ENCODE data around the gene RNPEPL1.

RNPEPL1 gene

DNA sequence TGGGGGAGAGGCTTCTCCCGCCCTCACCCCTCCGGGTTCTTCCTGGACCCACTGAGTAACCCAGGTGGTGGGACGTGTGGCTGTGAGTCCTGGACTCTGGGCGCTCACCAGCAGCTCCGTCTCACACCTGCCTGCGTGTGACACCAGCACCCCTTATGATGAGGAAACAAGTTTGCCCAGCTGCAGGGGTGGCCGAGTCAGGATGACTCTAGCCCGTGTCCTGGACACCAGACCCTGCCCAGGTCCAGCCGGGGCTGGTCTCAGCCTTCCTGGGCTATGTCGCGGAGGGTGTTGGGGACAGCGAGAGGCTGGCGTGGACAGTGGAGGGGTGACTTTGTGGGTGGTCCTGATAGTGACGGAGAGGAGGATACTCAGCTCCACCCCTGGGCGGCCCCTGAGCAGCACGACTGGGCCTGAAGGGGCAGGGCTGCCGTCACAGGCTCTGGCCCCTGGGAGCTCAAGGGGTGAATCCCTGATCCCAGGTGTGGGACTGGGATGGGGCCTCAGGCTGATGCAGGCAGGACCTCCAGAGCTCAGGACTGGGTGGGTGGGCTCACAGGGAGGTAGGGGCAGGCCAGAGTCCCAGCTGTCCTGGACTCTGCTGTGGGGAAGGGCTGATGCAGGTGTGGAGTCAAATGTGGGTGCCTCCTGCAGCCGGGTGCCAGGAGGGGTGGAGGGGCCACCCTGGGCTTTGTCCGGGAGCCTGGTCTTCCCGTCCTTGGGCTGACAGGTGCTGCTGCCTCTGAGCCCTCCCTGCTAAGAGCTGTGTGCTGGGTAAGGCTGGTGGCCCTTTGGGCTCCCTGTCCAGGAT is 60.7 kb downstream of the RNPEPL1 start:
- Histone ChIP-seq H3K27me3 (replicated peaks; ENCODE audit: control insufficient read depth, insufficient read depth, low read length) (no peaks in the 10 kb centered on the region), H3K36me3 (ENCODE audit: control insufficient read depth, insufficient read depth, low read length) (no peaks in the 10 kb centered on the region), H3K4me3 (replicated peaks; ENCODE audit: low read depth, low read length) (no peak overlapping the region)
- DNase-seq (ENCODE audit: extremely low read depth, insufficient read length): no peak
- TF ChIP-seq, protein P1, sequence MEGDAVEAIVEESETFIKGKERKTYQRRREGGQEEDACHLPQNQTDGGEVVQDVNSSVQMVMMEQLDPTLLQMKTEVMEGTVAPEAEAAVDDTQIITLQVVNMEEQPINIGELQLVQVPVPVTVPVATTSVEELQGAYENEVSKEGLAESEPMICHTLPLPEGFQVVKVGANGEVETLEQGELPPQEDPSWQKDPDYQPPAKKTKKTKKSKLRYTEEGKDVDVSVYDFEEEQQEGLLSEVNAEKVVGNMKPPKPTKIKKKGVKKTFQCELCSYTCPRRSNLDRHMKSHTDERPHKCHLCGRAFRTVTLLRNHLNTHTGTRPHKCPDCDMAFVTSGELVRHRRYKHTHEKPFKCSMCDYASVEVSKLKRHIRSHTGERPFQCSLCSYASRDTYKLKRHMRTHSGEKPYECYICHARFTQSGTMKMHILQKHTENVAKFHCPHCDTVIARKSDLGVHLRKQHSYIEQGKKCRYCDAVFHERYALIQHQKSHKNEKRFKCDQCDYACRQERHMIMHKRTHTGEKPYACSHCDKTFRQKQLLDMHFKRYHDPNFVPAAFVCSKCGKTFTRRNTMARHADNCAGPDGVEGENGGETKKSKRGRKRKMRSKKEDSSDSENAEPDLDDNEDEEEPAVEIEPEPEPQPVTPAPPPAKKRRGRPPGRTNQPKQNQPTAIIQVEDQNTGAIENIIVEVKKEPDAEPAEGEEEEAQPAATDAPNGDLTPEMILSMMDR (IDR thresholded peaks at IDR 0.05; ENCODE audit: insufficient read depth, low read length, poor library complexity, severe bottlenecking): no peak

- Histone ChIP-seq H3K4me3 (replicated peaks; ENCODE audit: low read depth, low read length) (no peak overlapping the region), H3K27me3 (replicated peaks; ENCODE audit: control insufficient read depth, insufficient read depth, low read length) (no peaks in the 10 kb centered on the region), H3K36me3 (ENCODE audit: control insufficient read depth, insufficient read depth, low read length) (no peaks in the 10 kb centered on the region)
- no peak for DNase-seq (ENCODE audit: extremely low read depth, insufficient read length)
- TF ChIP-seq, protein P1 (IDR thresholded peaks at IDR 0.05; ENCODE audit: insufficient read depth, low read length, poor library complexity, severe bottlenecking): no peak
These were observed 61.3 kb downstream of the RNPEPL1 start for GRCh38 chr2:240629619-240629967.

DNA sequence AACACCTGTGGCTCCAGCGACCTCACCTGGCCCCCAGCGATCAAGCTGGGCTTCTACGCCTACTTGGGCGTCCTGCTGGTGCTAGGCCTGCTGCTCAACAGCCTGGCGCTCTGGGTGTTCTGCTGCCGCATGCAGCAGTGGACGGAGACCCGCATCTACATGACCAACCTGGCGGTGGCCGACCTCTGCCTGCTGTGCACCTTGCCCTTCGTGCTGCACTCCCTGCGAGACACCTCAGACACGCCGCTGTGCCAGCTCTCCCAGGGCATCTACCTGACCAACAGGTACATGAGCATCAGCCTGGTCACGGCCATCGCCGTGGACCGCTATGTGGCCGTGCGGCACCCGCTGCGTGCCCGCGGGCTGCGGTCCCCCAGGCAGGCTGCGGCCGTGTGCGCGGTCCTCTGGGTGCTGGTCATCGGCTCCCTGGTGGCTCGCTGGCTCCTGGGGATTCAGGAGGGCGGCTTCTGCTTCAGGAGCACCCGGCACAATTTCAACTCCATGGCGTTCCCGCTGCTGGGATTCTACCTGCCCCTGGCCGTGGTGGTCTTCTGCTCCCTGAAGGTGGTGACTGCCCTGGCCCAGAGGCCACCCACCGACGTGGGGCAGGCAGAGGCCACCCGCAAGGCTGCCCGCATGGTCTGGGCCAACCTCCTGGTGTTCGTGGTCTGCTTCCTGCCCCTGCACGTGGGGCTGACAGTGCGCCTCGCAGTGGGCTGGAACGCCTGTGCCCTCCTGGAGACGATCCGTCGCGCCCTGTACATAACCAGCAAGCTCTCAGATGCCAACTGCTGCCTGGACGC is 61.9 kb downstream of the RNPEPL1 start:
- TF ChIP-seq, protein P1 (IDR thresholded peaks at IDR 0.05; ENCODE audit: insufficient read depth, low read length, poor library complexity, severe bottlenecking): no peak
- Histone ChIP-seq H3K27me3 (replicated peaks; ENCODE audit: control insufficient read depth, insufficient read depth, low read length) (no peaks in the 10 kb centered on the region), H3K4me3 (replicated peaks; ENCODE audit: low read depth, low read length) (no peak overlapping the region), H3K36me3 (ENCODE audit: control insufficient read depth, insufficient read depth, low read length) (no peaks in the 10 kb centered on the region)
- no peak for DNase-seq (ENCODE audit: extremely low read depth, insufficient read length)

Data from GM06990 (cell line).